C4-2B (cell line): ENCODE measurements around the gene VAPA.

Experiments
- CTCF ChIP-seq: fragments of 450-650 bp; conservative IDR thresholded peaks from 2 replicates; pipeline ENCODE4 v1.5.1; 2017; ENCODE audit warnings: mild to moderate bottlenecking
- ZFX ChIP-seq: fragments of 450-650 bp; IDR thresholded peaks from 2 replicates; pipeline ENCODE4 v1.6.1; 2017

DNA sequence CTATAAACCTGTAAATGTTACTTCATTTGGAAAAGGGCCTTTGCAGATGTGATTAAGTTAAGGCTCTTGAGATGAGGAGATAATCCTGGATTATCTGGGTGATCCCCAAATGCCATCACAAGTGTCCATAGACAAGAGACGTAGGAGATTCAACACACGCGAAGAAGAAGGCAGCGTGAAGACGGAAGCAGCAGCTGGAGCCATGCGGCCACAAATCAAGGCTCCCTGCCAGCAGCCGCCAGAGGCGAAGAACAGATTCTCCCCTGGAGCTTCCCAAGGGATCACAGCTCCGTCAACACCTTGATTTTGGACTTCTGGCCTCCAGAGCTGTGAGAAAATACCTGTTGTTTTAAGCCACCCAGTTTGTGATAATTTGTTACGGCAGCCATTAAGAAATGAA is 11.0 kb upstream of the VAPA start:
- TF ChIP-seq CTCF: no peak
- no peak for TF ChIP-seq ZFX
